OCI-LY7 (cell line): ENCODE results near the gene PXMP4. TPM values are rescaled to one million over a fixed set of nuclear protein-coding genes. Genes with fewer than 3 reads are reported as not detected.

ENCODE experiments used
- BruUV-seq: library from RNA; stranded (reverse); fragments of 400-500 nt; replicated peaks from 2 replicates; lab custom pipeline; 2021; lab: Mats Ljungman, UMichigan
- CTCF ChIA-PET: fragments of 300-600 bp; sonication (Branson Sonifier 250); formaldehyde crosslinking; loops from one replicate; lab custom pipeline; 2022; ENCODE audit warnings: antibody characterized with exemption; ENCODE audit not compliant: unreplicated experiment; lab: Charles Lee
- POLR2A ChIA-PET: fragments of 300-600 bp; sonication (Branson Sonifier 250); formaldehyde crosslinking; loops from one replicate; lab custom pipeline; 2022; ENCODE audit warnings: antibody characterized with exemption; lab: Charles Lee
- DNase-seq: peaks from one replicate; pipeline ENCODE4 v3.0.0-alpha.2; 2015; ENCODE audit warnings: low spot score
- H2AFZ ChIP-seq: fragments of 200-600 bp; sonication (generic), shearing (Covaris generic); 2 replicates; pipeline ENCODE4 v1.6.1; 2014; ENCODE audit warnings: mild to moderate bottlenecking, antibody characterized with exemption, low read length, moderate library complexity
- H3K27ac ChIP-seq: fragments of 200-600 bp; sonication (generic); 2 replicates; pipeline ENCODE4 v1.5.1; 2014; ENCODE audit warnings: mixed run types, low read depth, mild to moderate bottlenecking, moderate library complexity, low read length, inconsistent platforms; ENCODE audit not compliant: poor library complexity, severe bottlenecking
- H3K36me3 ChIP-seq: fragments of 200-600 bp; sonication (generic); 2 replicates; pipeline ENCODE4 v1.6.1; 2014; ENCODE audit warnings: mild to moderate bottlenecking, antibody characterized with exemption, low read length, moderate library complexity, mixed read lengths; ENCODE audit not compliant: insufficient read depth
- H3K4me1 ChIP-seq: fragments of 200-600 bp; sonication (generic); 2 replicates; pipeline ENCODE4 v1.5.1; 2014; ENCODE audit warnings: mild to moderate bottlenecking, low read length; ENCODE audit not compliant: insufficient read depth, poor library complexity, severe bottlenecking
- H3K4me2 ChIP-seq: fragments of 200-600 bp; sonication (generic); 2 replicates; pipeline ENCODE4 v1.6.1; 2014; ENCODE audit warnings: mild to moderate bottlenecking, low read length
- H3K4me3 ChIP-seq: fragments of 200-600 bp; sonication (generic); 2 replicates; pipeline ENCODE4 v1.5.1; 2014; ENCODE audit warnings: mild to moderate bottlenecking, low read depth, low read length; ENCODE audit not compliant: poor library complexity, severe bottlenecking
- H3K79me2 ChIP-seq: fragments of 200-600 bp; sonication (generic); 2 replicates; pipeline ENCODE4 v1.6.1; 2016; ENCODE audit warnings: low read depth, mild to moderate bottlenecking, low read length, moderate library complexity, mixed read lengths; ENCODE audit not compliant: insufficient read depth
- H3K9me2 ChIP-seq: fragments of 200-600 bp; sonication (generic); 2 replicates; pipeline ENCODE4 v1.6.1; 2016; ENCODE audit warnings: mild to moderate bottlenecking, low read length, mixed read lengths; ENCODE audit not compliant: insufficient read depth
- H3K9me3 ChIP-seq: fragments of 200-600 bp; sonication (generic); 2 replicates; pipeline ENCODE4 v1.6.1; 2014; ENCODE audit warnings: mild to moderate bottlenecking, mixed run types, low read length, mixed read lengths
- H4K20me1 ChIP-seq: fragments of 200-600 bp; sonication (generic); 2 replicates; pipeline ENCODE4 v1.6.1; 2014; ENCODE audit warnings: mild to moderate bottlenecking, antibody characterized with exemption, low read length, moderate library complexity, mixed read lengths; ENCODE audit not compliant: insufficient read depth
- CTCF ChIP-seq: fragments of 200-600 bp; sonication (generic); conservative IDR thresholded peaks from 2 replicates; pipeline ENCODE4 v1.5.1; 2014; ENCODE audit warnings: mild to moderate bottlenecking, antibody characterized with exemption, low read length, moderate library complexity, mixed read lengths
- EZH2phosphoT487 ChIP-seq: fragments of 200-600 bp; sonication (generic); IDR thresholded peaks from 2 replicates; pipeline ENCODE4 v1.6.1; 2018; ENCODE audit warnings: low read depth, borderline replicate concordance, mild to moderate bottlenecking, mixed run types, antibody characterized with exemption, low read length, moderate library complexity, mixed read lengths
- intact Hi-C: fragments of 100-400 bp; cut with micrococcal nuclease; formaldehyde crosslinking; loops from one replicate; pipeline ENCODE4 v1.10.0; 2022; ENCODE audit not compliant: unreplicated experiment
- total RNA-seq, 2 experiments: library from RNA; depleted of rRNA in 1 of 2; stranded (reverse); fragments of >200 nt in 1 of 2; shearing (Covaris generic) in 1 of 2; gene quantifications; 2 replicates each; pipeline ENCODE4 v1.2.3, GENCODE V29; 2014 to 2022

Gene PXMP4
- total RNA-seq, 2 experiments from 2014 or later = 3.1 to 8.2 TPM

- Histone ChIP-seq H2AFZ (no peak overlapping the region), H3K4me2 (no peak overlapping the region), H3K4me1 (no peaks in the 10 kb centered on the region), H3K36me3 (peaks cover 8% of the 10 kb centered on the region; the same call in 1 of the 2 replicates), H3K9me2 (no peaks in the 10 kb centered on the region), H4K20me1 (no peaks in the 10 kb centered on the region), H3K79me2 (no peaks in the 10 kb centered on the region), H3K9me3 (no peaks in the 10 kb centered on the region), H3K4me3 (no peak overlapping the region), H3K27ac (no peak overlapping the region)
- intact Hi-C loops = no loop called here
- no peak for TF ChIP-seq EZH2phosphoT487
- no peak for TF ChIP-seq CTCF
- CTCF ChIA-PET = no interaction called here
- no peak for DNase-seq
- BruUV-seq = no TSS peak
- POLR2A ChIA-PET = no interaction called here
Observed at GRCh38 chr20:33765099-33765498, 45.0 kb upstream of the PXMP4 start.

DNA sequence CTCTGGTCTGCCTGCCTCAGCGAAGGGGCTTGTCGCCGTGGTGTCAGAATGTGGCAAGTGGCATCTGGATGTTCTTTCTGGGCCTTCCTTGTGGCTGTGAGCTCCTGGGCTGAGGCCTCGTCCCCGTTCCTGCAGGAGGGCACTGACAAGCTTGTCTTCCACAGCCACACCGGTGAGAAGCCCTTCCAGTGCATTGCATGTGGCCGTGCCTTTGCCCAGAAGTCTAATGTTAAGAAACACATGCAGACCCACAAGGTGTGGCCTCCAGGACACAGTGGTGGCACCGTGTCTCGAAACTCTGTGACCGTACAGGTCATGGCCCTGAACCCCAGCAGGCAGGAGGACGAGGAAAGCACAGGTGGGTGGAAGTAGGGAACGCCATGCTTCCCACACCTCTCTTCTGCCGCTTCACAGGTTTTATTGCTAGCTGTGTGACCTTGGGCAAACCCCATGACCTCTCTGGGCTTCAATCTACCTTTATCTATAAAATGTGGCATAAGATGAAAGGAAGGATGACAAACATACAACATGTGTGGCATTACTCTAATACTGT lies 41.7 kb upstream of the PXMP4 start:
- Histone ChIP-seq H3K27ac (no peak overlapping the region), H2AFZ (no peak overlapping the region), H3K4me2 (no peak overlapping the region), H3K79me2 (no peaks in the 10 kb centered on the region), H3K4me3 (no peak overlapping the region), H4K20me1 (no peaks in the 10 kb centered on the region), H3K4me1 (no peaks in the 10 kb centered on the region), H3K9me2 (no peaks in the 10 kb centered on the region), H3K9me3 (peaks cover 9% of the 10 kb centered on the region; the same call in 1 of the 2 replicates), H3K36me3 (peaks cover 18% of the 10 kb centered on the region)
- DNase-seq = no peak
- TF ChIP-seq CTCF = no peak
- TF ChIP-seq EZH2phosphoT487 = no peak
- CTCF ChIA-PET = no interaction called here
- no TSS peak for BruUV-seq
- intact Hi-C loops = no loop called here
- POLR2A ChIA-PET = no interaction called here

GRCh38 chr20:33757458-33757857 lies 37.3 kb upstream of the PXMP4 start:
- intact Hi-C loops = no loop called here
- peaks cover 37% of the 10 kb centered on the region for H3K36me3 ChIP-seq
- no peak overlapping the region for H3K4me3 ChIP-seq
- no peak for DNase-seq
- H2AFZ ChIP-seq = no peak overlapping the region
- H3K9me2 ChIP-seq = no peaks in the 10 kb centered on the region
- no peak for TF ChIP-seq CTCF
- TF ChIP-seq EZH2phosphoT487 = no peak
- POLR2A ChIA-PET = interaction anchor here (0.6 kb wide), 1 partner anchor 104 kb away, joined by 3 read pairs; no protein-coding TSS in a partner anchor
- H3K79me2 ChIP-seq = no peaks in the 10 kb centered on the region
- CTCF ChIA-PET = no interaction called here
- no peaks in the 10 kb centered on the region for H4K20me1 ChIP-seq
- no peak overlapping the region for H3K4me2 ChIP-seq
- H3K4me1 ChIP-seq = peaks cover 9% of the 10 kb centered on the region
- H3K9me3 ChIP-seq = peaks cover 9% of the 10 kb centered on the region; the same call in 1 of the 2 replicates
- BruUV-seq = no TSS peak
- H3K27ac ChIP-seq = no peak overlapping the region
